HG03558 (cell line): ENCODE results near the gene CCDC3.
"Not testable (repeated sequence)": the region's sequence is repeated elsewhere in the genome, so short reads cannot be mapped to it uniquely, and the experiment has no call there.

Experiments
- ATAC-seq: cut with Tn5 transposase; IDR thresholded peaks from one replicate; pipeline ENCODE4 v1.9.1; 2021; ENCODE audit warnings: moderate number of reproducible peaks; ENCODE audit not compliant: unreplicated experiment; ENCODE audit errors: extremely low read depth

Gene CCDC3

GRCh38 chr10:12897278-12897677 is 104.2 kb downstream of the CCDC3 start:
- ATAC-seq = no peak

GRCh38 chr10:12896251-12896650 is 105.3 kb downstream of the CCDC3 start:
- ATAC-seq = no peak

- no peak for ATAC-seq
Measured at GRCh38 chr10:12892924-12893323, 108.6 kb downstream of the CCDC3 start.

GRCh38 chr10:12890958-12891357 is 110.6 kb downstream of the CCDC3 start:
- ATAC-seq = no peak

GRCh38 chr10:12888470-12888869 is 113.0 kb downstream of the CCDC3 start:
- ATAC-seq = no peak

GRCh38 chr10:12887780-12888179 is 113.7 kb downstream of the CCDC3 start:
- ATAC-seq = no peak

- ATAC-seq = no peak
Measured at GRCh38 chr10:12884851-12885250, 116.7 kb downstream of the CCDC3 start.

- ATAC-seq = no peak
Measured at GRCh38 chr10:12880423-12880822, 121.1 kb downstream of the CCDC3 start.

GRCh38 chr10:12877150-12877549 is 124.4 kb downstream of the CCDC3 start:
- no peak for ATAC-seq

- ATAC-seq = no peak
Measured at GRCh38 chr10:12876266-12876665, 125.2 kb downstream of the CCDC3 start.

- no peak for ATAC-seq
Measured at GRCh38 chr10:12875100-12875499, 126.4 kb downstream of the CCDC3 start.

GRCh38 chr10:12874501-12874900 is 127.0 kb downstream of the CCDC3 start:
- ATAC-seq = no peak

GRCh38 chr10:12873172-12873571 is 128.3 kb downstream of the CCDC3 start:
- ATAC-seq = no peak

GRCh38 chr10:12872577-12872976 is 128.9 kb downstream of the CCDC3 start:
- ATAC-seq = no peak

- ATAC-seq = no peak
Measured at GRCh38 chr10:12869427-12869826, 132.1 kb downstream of the CCDC3 start.

GRCh38 chr10:12868229-12868628 is 133.3 kb downstream of the CCDC3 start:
- no peak for ATAC-seq

GRCh38 chr10:12865515-12865914 is 136.0 kb downstream of the CCDC3 start:
- ATAC-seq = not testable (repeated sequence)

- no peak for ATAC-seq
Measured at GRCh38 chr10:12862459-12862858, 139.1 kb downstream of the CCDC3 start.

- no peak for ATAC-seq
Measured at GRCh38 chr10:12854988-12855387, 146.5 kb downstream of the CCDC3 start.

GRCh38 chr10:12852687-12853086 is 148.8 kb downstream of the CCDC3 start:
- no peak for ATAC-seq

GRCh38 chr10:12849319-12850181 is 152.0 kb downstream of the CCDC3 start:
- no peak for ATAC-seq
